Gastrocnemius medialis (tissue), 4 donors: ENCODE measurements around the gene PTPN11.

ENCODE experiments used
- POLR2A ChIP-seq, 2 donors: fragments of 450-650 bp; IDR thresholded peaks; one replicate each; pipeline ENCODE4 v1.6.1; 2017; ENCODE audit warnings: antibody characterized with exemption in 2 of 2, mild to moderate bottlenecking in 2 of 2, moderate library complexity in 2 of 2
- TF ChIP-seq, protein P1 (sequence below), 5 experiments: fragments of 450-650 bp in 3 of 5; fragments of 200-600 bp in 2 of 5; sonication (generic) in 2 of 5; IDR thresholded peaks in 4 of 5; conservative IDR thresholded peaks in 1 of 5; 1 replicate in 4 of 5; 2 replicates in 1 of 5; pipeline ENCODE4 v1.5.1; 2016 to 2019; ENCODE audit warnings: antibody characterized with exemption in 5 of 5, mild to moderate bottlenecking in 3 of 5, moderate library complexity in 3 of 5

DNA sequence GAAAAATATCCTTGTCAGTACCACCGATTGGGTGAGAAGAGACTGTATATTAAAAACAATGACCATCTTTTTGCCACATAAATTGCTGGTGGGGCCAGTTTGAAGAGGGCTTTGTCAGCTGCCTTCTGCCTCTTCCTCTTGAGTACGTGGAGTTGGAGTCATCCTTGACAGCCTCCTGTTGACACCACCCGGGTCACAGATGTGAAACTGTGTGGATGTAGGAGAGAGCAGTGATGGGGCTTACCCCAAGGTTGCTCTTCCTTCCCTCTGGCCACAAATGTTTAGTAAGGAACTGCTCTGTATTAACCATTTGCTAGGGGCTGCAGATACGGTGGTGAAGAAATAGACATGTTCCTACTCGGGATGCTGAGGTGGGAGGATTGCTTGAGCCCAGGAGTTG is 12.2 kb downstream of the PTPN11 start:
- no peak for TF ChIP-seq POLR2A (IDR thresholded peaks at IDR 0.05)
- TF ChIP-seq, protein P1, sequence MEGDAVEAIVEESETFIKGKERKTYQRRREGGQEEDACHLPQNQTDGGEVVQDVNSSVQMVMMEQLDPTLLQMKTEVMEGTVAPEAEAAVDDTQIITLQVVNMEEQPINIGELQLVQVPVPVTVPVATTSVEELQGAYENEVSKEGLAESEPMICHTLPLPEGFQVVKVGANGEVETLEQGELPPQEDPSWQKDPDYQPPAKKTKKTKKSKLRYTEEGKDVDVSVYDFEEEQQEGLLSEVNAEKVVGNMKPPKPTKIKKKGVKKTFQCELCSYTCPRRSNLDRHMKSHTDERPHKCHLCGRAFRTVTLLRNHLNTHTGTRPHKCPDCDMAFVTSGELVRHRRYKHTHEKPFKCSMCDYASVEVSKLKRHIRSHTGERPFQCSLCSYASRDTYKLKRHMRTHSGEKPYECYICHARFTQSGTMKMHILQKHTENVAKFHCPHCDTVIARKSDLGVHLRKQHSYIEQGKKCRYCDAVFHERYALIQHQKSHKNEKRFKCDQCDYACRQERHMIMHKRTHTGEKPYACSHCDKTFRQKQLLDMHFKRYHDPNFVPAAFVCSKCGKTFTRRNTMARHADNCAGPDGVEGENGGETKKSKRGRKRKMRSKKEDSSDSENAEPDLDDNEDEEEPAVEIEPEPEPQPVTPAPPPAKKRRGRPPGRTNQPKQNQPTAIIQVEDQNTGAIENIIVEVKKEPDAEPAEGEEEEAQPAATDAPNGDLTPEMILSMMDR (IDR thresholded peaks at IDR 0.05 in 4 of 5, conservative IDR thresholded peaks at IDR 0.05 in 1 of 5): no peak
